Stimulated activated naive CD8-positive, alpha-beta T cell treated with anti-CD3 and anti-CD28 coated beads, Interleukin-15, Interleukin-2, amounts not matched to agents 100 ng/mL and 50 ng/mL, for 24 hours (primary cell): ENCODE data around the gene TTC29.
"Not testable (repeated sequence)": the region's sequence is repeated elsewhere in the genome, so short reads cannot be mapped to it uniquely, and the experiment has no call there.

Experiments
- H3K27ac Mint-ChIP-seq: one replicate; pipeline ENCODE4 v1.8.0; 2021; ENCODE audit warnings: mild to moderate bottlenecking, mixed read lengths
- H3K27me3 Mint-ChIP-seq: one replicate; pipeline ENCODE4 v1.8.0; 2021; ENCODE audit warnings: mixed read lengths
- H3K36me3 Mint-ChIP-seq: one replicate; pipeline ENCODE4 v1.8.0; 2021; ENCODE audit warnings: low read depth, mixed read lengths
- H3K4me1 Mint-ChIP-seq: one replicate; pipeline ENCODE4 v1.8.0; 2021; ENCODE audit warnings: low read depth, mixed read lengths
- H3K4me3 Mint-ChIP-seq: one replicate; pipeline ENCODE4 v1.8.0; 2021; ENCODE audit warnings: mild to moderate bottlenecking, mixed read lengths
- H3K9me3 Mint-ChIP-seq: one replicate; pipeline ENCODE4 v1.8.0; 2021; ENCODE audit warnings: mixed read lengths

The TTC29 gene

DNA sequence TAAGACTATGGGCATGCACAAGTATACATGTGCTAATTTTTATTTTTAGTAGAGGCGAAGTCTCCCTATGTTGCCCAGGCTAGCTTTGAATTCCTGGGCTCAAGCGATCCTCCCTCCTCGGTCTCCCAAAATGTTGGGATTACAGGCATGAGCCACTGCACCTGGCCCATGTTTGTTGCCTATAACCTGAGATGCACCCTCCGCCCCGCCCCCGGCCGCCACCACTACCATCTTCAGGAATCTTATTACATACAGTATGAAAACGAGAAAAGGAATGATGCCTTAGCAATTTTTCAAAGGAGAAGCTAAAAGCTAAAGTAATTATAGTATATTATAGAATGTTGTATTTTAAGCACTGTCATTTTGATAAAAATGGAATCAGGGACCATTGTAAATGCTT, 245.8 kb downstream of the TTC29 start:
- Mint-ChIP-seq H3K36me3 (no peaks in the 10 kb centered on the region), H3K27me3 (peaks cover 3% of the 10 kb centered on the region), H3K4me1 (no peaks in the 10 kb centered on the region), H3K4me3 (no peak overlapping the region), H3K9me3 (no peaks in the 10 kb centered on the region), H3K27ac (no peak overlapping the region)

DNA sequence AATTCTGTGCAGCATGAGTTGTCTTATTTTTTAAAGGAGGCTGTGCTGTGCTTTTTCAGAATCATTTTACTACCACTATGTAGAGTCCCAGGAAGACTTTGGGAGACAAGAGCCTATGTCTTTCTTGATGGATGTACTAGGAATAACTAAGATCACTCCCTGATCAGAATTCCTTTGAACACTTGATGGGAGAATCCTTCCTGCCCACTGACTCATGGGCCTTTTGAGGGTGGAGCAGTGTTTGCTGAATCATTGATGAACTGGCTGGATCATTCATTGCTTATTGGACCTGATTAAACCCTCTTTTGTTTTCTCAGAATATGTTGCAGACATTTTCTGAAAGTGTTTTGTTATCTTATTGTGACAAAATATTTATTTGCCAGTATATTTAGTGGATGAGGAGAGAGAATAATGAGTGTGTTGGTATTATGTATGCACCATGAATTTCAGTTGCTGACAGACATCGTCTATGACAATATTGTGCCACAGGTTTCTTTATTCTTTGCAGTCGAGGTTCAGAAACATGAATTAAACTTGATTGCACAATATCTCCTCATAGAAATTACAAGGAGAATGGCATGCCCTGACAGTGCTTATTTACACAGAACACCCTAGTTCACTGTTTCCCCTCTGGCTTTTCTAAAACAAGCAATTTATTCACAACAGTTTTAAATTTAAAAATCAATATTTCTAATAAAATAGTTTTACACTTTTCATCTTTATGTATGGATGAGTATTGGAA, 270.7 kb downstream of the TTC29 start:
- Mint-ChIP-seq H3K27me3 (no peaks in the 10 kb centered on the region), H3K27ac (no peak overlapping the region), H3K4me3 (no peak overlapping the region)

DNA sequence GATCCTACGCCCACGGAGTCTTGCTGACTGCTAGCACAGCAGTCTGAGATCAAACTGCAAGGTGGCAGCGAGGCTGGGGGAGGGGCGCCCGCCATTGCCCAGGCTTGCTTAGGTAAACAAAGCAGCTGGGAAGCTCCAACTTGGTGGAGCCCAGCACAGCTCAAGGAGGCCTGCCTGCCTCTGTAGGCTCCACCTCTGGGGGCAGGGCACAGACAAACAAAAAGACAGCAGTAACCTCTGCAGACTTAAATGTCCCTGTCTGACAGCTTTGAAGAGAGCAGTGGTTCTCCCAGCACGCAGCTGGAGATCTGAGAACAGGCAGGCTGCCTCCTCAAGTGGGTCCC, 281.7 kb downstream of the TTC29 start:
- not testable (repeated sequence) for H3K4me3 Mint-ChIP-seq, H3K27ac Mint-ChIP-seq, H3K36me3 Mint-ChIP-seq, H3K9me3 Mint-ChIP-seq, H3K4me1 Mint-ChIP-seq
- peaks cover 30% of the 10 kb centered on the region for H3K27me3 Mint-ChIP-seq

More for the DNA sequence above, 270.7 kb downstream of the TTC29 start:
- Mint-ChIP-seq H3K9me3 (peaks cover 4% of the 10 kb centered on the region), H3K36me3 (no peaks in the 10 kb centered on the region), H3K4me1 (no peaks in the 10 kb centered on the region)

DNA sequence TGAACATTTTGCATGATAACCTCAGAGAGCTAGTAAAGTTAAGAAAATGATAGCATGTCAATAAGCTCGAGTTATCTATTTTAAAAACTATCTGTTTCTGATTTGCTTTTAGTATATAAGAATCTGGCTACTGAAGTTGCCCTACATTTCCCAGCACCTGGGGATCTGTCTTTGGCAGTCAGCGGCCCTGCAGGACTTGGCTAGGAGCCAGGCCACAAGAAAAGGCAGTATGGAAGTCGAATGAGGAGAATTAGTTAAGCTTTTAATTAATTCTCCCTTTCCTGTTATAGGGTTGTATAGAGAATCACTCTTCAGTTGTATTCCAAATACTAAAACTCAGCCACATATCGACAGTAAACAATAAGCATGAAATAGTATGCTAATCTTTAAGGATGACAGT, 284.3 kb downstream of the TTC29 start:
- peaks cover 45% of the 10 kb centered on the region for H3K27me3 Mint-ChIP-seq
- H3K9me3 Mint-ChIP-seq: peaks cover 3% of the 10 kb centered on the region
- no peak overlapping the region for H3K27ac Mint-ChIP-seq
- no peaks in the 10 kb centered on the region for H3K36me3 Mint-ChIP-seq
- H3K4me3 Mint-ChIP-seq: no peak overlapping the region
- H3K4me1 Mint-ChIP-seq: no peaks in the 10 kb centered on the region
